Endometrium (tissue), 2 donors: ENCODE results near the gene PROZ.

ENCODE experiments used
- FAIRE-seq: peaks from 2 replicates; lab custom pipeline; 2012; peaks lifted over from hg19 to GRCh38; lab: Jason Lieb, UNC
- donor health status: control.
- donor health status: control.

PROZ gene

DNA sequence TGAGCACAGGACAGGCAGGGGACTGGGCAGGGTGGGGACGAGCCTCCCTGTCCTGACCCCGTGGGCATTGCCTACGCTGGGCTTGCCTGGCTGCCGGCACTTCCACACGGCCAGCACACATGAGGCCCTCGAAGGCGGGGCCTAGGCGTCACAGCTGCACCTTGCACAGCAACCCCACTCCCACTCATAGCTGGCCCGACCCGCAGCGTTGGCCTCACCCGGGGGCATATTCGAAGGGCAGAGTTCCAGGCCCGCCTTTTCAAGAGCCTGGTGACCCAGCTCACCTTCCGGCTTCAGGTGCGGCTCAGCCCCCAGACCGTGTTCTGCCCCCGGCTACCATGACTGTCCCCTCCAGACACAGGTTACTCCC is 16.9 kb upstream of the PROZ start:
- no peak for FAIRE-seq

DNA sequence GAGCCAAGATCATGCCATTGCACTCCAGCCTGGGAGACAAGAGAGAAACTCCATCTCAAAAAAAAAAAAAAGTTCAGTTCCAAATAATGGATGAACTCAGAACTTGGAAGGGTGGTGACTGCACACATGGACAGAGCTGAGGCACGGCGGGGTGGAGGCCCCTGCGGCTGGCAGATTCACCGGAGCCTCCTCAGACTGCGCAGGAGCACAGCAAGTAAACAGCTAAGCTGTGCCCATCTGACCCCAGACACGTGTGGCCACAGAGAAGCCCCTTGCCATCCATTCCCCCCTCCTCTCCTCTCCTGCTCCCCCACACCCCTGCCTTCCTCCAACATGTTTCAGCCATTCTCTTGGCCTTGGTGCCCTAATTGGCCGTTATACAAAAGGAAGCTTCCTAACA is 15.6 kb upstream of the PROZ start:
- no peak for FAIRE-seq

- FAIRE-seq = no peak
Measured at GRCh38 chr13:113143466-113144254, 14.8 kb upstream of the PROZ start.

DNA sequence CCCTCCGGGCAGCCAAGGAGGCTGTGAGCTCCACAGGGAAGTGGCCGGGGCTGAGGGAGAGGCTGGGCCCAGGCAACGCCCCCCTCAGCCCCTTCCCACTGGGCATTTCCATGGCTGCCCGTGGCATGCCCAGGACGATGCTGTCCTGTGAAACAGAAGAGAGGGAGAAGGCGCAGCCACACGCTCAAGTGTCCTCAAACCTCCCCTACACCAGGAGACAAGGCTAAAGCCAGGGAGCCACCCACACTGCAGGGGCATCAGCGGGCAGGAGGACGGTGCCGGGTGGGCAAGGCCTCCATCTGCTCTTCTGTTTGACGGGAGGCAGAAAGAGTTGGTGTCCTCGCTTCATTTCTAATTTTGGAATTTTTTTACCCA is 14.2 kb upstream of the PROZ start:
- no peak for FAIRE-seq

DNA sequence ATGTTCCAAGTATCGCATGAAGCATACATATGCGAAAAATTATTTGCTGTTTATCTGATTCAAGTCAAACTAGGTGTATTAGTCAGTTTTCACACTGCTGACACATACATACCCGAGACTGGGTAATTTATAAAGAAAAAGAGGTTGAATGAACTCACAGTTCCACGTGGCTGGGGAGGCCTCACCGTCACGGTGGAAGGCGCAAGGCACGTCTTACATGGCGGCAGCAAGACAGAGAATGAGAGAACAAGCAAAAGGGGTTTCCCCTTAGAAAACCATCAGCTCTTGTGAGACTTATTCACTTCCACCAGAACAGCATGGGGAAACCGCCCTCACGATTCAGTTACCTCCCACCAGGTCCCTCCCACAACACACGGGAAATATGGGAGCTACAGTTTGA is 13.0 kb upstream of the PROZ start:
- FAIRE-seq = no peak

DNA sequence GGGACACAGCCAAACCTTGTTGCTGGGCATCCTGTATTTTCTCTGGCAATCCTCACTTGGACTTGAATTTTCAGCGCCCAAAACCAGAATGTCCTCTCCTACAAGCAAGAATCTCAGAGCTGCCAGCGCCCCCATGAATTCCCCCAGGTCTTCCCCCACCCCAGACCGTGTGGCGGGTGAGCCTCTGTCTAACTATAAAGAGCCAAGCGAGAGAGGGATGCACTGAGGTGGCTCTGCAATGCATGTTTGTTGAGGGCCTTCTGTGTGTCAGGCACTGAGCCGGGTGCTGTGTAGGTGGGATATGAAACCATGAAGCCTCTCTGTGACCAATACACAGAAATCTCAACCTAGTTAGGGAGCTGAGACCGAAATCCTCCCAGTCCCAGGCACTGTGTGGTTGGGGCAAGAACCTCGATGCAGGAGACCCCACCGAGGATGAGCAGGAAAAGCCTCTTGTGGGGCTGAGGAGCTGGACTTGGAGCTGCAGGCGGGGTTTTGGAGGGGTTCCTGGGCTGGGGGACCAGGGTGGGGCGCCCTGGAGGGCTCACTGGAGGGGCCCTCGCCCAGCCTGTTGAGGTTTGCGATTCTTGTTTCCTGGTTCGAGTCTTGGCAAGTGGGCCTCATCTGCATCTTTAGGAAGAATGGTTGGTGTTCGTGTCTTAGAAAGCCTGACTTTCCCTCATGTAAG is 12.4 kb upstream of the PROZ start:
- no peak for FAIRE-seq

DNA sequence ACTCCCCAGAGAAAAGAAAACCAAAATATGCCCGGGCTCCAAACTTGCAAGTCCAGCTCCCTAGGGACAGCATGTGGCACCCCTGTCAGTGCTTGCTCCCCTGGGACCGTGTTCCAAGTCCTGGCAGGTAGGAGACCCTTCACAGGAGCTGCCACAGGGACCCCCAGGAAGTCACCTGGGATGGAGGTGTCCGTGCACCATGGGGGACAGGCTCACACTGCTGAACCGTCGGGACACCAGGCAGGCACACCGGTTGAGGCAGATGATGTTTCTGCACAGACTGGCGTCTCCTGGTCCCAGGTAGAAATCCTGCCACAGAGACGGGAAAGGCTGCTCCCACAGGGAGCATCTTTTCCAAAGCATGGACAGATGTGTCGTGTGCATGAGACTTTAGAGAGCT is 11.7 kb upstream of the PROZ start:
- FAIRE-seq = no peak

DNA sequence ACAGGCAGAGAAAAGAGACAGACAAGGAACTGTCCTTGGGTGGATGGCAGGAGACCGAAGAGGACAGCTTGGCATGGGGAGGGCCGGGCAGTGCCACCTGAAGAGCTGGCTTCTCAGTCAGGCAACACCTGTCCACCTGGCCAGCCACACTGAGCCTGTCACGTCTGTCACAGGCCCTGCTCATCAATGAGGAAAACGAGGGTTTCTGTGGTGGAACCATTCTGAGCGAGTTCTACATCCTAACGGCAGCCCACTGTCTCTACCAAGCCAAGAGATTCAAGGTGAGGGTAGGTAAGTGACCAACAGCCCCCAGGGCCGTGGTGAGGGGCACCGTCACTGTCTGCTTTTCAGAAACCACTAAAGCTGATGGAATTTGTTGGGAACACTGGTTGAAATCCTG is 11.2 kb upstream of the PROZ start:
- FAIRE-seq = no peak

DNA sequence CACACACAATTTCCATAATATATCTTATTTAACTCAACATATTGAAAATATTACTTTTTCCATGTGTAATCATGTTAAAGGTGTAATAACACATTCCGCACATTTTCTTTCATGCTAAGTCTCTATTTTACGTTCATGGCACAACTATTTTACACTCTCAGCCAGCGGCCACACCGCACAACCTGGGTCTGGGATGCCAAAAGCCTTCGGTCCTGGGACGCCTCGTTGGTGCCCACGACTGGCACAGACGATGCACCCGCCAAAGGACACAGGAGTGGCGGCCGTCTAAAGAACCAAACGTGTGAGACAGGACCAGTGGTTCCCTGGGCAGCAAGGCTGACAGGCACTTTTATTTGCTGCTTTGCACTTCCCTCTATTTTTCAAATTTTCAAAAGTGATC is 10.0 kb upstream of the PROZ start:
- FAIRE-seq = no peak

- FAIRE-seq = no peak
Measured at GRCh38 chr13:113148940-113149503, 9.4 kb upstream of the PROZ start.

DNA sequence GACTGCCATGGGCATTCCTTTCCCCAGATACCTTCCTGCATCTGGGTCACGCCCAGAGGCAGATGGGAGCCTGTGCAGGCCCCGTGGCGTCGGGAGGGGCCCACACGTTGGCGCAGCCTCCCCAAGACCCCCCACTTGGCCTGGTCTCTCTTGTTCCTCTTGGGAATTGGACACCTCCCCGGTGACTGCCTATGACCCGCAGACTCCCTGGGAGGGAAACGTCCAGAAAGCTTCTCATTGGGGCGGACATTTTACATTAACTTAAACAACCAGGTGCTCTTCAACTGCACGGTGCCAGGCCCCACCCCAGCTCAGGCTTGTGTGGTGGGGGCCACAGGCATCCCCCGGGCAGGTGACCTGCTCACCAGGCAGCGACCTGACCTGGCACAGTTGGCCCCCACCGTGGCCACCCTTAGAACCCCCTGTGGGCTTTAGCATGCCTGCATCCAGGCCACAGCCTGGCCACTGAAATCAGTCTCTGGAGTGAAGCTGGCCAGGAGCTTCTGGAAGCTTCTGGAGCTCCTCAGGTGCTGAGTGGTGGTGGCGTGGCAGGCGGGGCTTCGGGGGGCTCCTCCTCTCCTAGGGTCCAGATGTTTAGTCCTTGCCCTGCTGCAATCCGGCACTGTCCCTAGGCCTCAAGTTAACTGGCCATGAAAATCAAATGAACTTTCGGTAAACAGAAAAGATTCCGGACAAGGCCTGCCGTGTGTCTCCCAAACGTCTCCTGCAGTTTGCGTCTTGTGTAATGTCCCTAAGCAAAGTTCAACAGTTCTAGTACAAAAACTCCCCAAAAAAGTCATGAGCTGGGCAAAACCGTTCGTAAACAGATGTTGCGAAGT is 8.5 kb upstream of the PROZ start:
- FAIRE-seq = no peak

DNA sequence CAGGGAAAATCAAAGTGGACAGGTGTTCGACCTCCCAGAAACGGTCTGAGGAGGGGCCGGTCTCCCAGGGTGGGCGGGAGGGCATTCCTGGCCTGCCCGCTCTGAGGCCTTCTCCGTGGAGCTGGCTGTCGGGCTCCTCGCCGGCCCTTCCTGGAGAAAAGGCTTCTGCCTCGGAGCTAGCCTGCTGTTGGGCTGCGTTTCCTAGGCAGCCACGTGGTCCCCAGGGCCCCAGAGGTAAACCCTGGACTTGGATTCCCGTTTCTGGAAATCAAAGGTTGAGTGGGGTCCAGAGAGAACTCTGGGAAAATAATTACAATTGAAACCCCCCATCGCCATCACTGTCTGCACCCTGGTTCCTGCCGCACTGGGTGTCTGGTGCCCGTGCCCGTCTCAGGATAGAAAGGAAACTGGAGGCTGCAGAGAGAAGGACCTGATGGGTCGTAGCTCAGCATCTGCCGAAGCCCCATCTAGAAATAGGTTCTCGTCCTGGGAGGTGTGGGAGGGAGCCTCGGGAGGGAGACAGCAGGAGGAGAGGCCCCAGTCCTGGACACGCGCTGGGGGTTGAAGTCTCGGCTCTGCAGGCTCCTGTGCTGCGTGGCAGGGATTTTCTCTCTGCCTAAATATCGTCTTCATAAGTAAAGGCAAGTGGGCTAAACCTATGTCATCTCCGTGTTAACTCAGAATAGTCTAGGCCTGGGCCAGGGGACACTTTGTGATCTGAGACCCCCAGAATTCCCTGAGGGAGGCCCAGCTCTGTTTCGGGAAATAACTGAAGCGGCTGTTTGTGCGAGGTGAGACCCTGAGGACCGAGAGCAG is 7.7 kb upstream of the PROZ start:
- FAIRE-seq = no peak

- peak; percentile 78 for FAIRE-seq
Measured at GRCh38 chr13:113151745-113152690, 6.4 kb upstream of the PROZ start.

- no peak for FAIRE-seq
Measured at GRCh38 chr13:113152691-113152983, 5.8 kb upstream of the PROZ start.

GRCh38 chr13:113152984-113153809 is 5.3 kb upstream of the PROZ start:
- no peak for FAIRE-seq

- FAIRE-seq = no peak
Measured at GRCh38 chr13:113153810-113154748, 4.4 kb upstream of the PROZ start.

- no peak for FAIRE-seq
Measured at GRCh38 chr13:113155201-113155600, 3.2 kb upstream of the PROZ start.

- no peak for FAIRE-seq
Measured at GRCh38 chr13:113155982-113156655, 2.3 kb upstream of the PROZ start.
